Nephron (organoid): Measurements from ENCODE around the gene DOCK2.
"Not testable (repeated sequence)": the region's sequence is repeated elsewhere in the genome, so short reads cannot be mapped to it uniquely, and the experiment has no call there.

Source experiments
- H3K27ac Mint-ChIP-seq, 3 experiments: 2 replicates each; pipeline ENCODE4 v1.8.0; 2020; ENCODE audit warnings: mixed read lengths in 3 of 3, mild to moderate bottlenecking in 2 of 3, moderate library complexity in 1 of 3
- H3K27me3 Mint-ChIP-seq: 2 replicates; pipeline ENCODE4 v1.8.0; 2021; ENCODE audit warnings: low read depth, mild to moderate bottlenecking, moderate library complexity, mixed read lengths
- H3K36me3 Mint-ChIP-seq: 2 replicates; pipeline ENCODE4 v1.8.0; 2020; ENCODE audit warnings: low read depth, mixed read lengths
- H3K4me1 Mint-ChIP-seq: 2 replicates; pipeline ENCODE4 v1.8.0; 2020; ENCODE audit warnings: mixed read lengths
- H3K4me3 Mint-ChIP-seq, 3 experiments: 2 replicates each; pipeline ENCODE4 v1.8.0; 2020; ENCODE audit warnings: mild to moderate bottlenecking in 3 of 3, mixed read lengths in 3 of 3, moderate library complexity in 2 of 3
- H3K9me3 Mint-ChIP-seq: 2 replicates; pipeline ENCODE4 v1.8.0; 2020; ENCODE audit warnings: mixed read lengths
- CTCF ChIP-seq, 3 experiments: fragments of 200-600 bp; sonication (generic); IDR thresholded peaks; one replicate each; pipeline ENCODE4 v1.5.0; 2021; ENCODE audit warnings: antibody characterized with exemption in 3 of 3; ENCODE audit not compliant: unreplicated experiment in 3 of 3

The DOCK2 gene

GRCh38 chr5:169748174-169748573, 111.1 kb downstream of the DOCK2 start:
- H3K27me3 Mint-ChIP-seq, result peaks cover 36% of the 10 kb centered on the region
- H3K27ac Mint-ChIP-seq, result no peak overlapping the region
- H3K4me1 Mint-ChIP-seq, result peaks cover 6% of the 10 kb centered on the region
- H3K9me3 Mint-ChIP-seq, result no peaks in the 10 kb centered on the region
- no peak overlapping the region for H3K4me3 Mint-ChIP-seq
- H3K36me3 Mint-ChIP-seq, result no peaks in the 10 kb centered on the region
- no peak for TF ChIP-seq CTCF (IDR thresholded peaks at IDR 0.05; ENCODE audit: unreplicated experiment in 3 of 3)

- no peaks in the 10 kb centered on the region for H3K9me3 Mint-ChIP-seq
- peaks cover 37% of the 10 kb centered on the region for H3K27me3 Mint-ChIP-seq
- peaks cover under 1% of the 10 kb centered on the region for H3K4me1 Mint-ChIP-seq
- no peak overlapping the region for H3K27ac Mint-ChIP-seq
- H3K4me3 Mint-ChIP-seq, result no peak overlapping the region
- H3K36me3 Mint-ChIP-seq, result no peaks in the 10 kb centered on the region
- TF ChIP-seq CTCF (IDR thresholded peaks at IDR 0.05; ENCODE audit: unreplicated experiment in 3 of 3), result no peak
Observed at GRCh38 chr5:169749295-169749694, 112.2 kb downstream of the DOCK2 start.

- H3K36me3 Mint-ChIP-seq, result no peaks in the 10 kb centered on the region
- H3K27ac Mint-ChIP-seq, result no peak overlapping the region
- H3K27me3 Mint-ChIP-seq, result peaks cover 30% of the 10 kb centered on the region
- H3K9me3 Mint-ChIP-seq, result no peaks in the 10 kb centered on the region
- H3K4me3 Mint-ChIP-seq, result no peak overlapping the region
- no peaks in the 10 kb centered on the region for H3K4me1 Mint-ChIP-seq
- TF ChIP-seq CTCF (IDR thresholded peaks at IDR 0.05; ENCODE audit: unreplicated experiment in 3 of 3), result no peak
Observed at GRCh38 chr5:169751490-169751889, 114.4 kb downstream of the DOCK2 start.

GRCh38 chr5:169752566-169752965, 115.5 kb downstream of the DOCK2 start:
- peaks cover 26% of the 10 kb centered on the region for H3K27me3 Mint-ChIP-seq
- H3K9me3 Mint-ChIP-seq, H3K36me3 Mint-ChIP-seq, H3K27ac Mint-ChIP-seq, H3K4me3 Mint-ChIP-seq, H3K4me1 Mint-ChIP-seq: not testable (repeated sequence)

- no peaks in the 10 kb centered on the region for H3K4me1 Mint-ChIP-seq
- no peaks in the 10 kb centered on the region for H3K36me3 Mint-ChIP-seq
- no peaks in the 10 kb centered on the region for H3K9me3 Mint-ChIP-seq
- H3K4me3 Mint-ChIP-seq, result no peak overlapping the region
- H3K27me3 Mint-ChIP-seq, result peaks cover 20% of the 10 kb centered on the region
- H3K27ac Mint-ChIP-seq, result no peak overlapping the region
- no peak for TF ChIP-seq CTCF (IDR thresholded peaks at IDR 0.05; ENCODE audit: unreplicated experiment in 3 of 3)
Observed at GRCh38 chr5:169753795-169754194, 116.7 kb downstream of the DOCK2 start.

- Mint-ChIP-seq H3K9me3 (no peaks in the 10 kb centered on the region), H3K27me3 (peaks cover 17% of the 10 kb centered on the region), H3K4me3 (no peak overlapping the region), H3K4me1 (no peaks in the 10 kb centered on the region), H3K27ac (no peak overlapping the region), H3K36me3 (no peaks in the 10 kb centered on the region)
- no peak for TF ChIP-seq CTCF (IDR thresholded peaks at IDR 0.05; ENCODE audit: unreplicated experiment in 3 of 3)
Observed at GRCh38 chr5:169754737-169755136, 117.7 kb downstream of the DOCK2 start.
